Esophagus muscularis mucosa (tissue), 4 donors: Measurements from ENCODE around the gene GID4.

Experiments used
- CTCF ChIP-seq, 3 experiments: fragments of 200-600 bp in 2 of 3; fragments of 450-650 bp in 1 of 3; sonication (generic) in 2 of 3; IDR thresholded peaks; one replicate each; pipeline ENCODE4 v1.5.1; 2017 to 2019; ENCODE audit warnings: antibody characterized with exemption in 3 of 3, mild to moderate bottlenecking in 2 of 3, moderate library complexity in 1 of 3
- EP300 ChIP-seq: sonication (generic); formaldehyde crosslinking; IDR thresholded peaks from one replicate; pipeline ENCODE4 v1.6.1; 2017; ENCODE audit warnings: antibody characterized with exemption
- POLR2A ChIP-seq: fragments of 450-650 bp; IDR thresholded peaks from one replicate; pipeline ENCODE4 v1.6.1; 2017; ENCODE audit warnings: antibody characterized with exemption, moderate library complexity, mild to moderate bottlenecking, low read depth
- POLR2AphosphoS5 ChIP-seq, 2 donors: sonication (generic); formaldehyde crosslinking; IDR thresholded peaks; one replicate each; pipeline ENCODE4 v1.6.1; 2017; ENCODE audit warnings: antibody characterized with exemption in 2 of 2

- TF ChIP-seq CTCF (IDR thresholded peaks at IDR 0.05) (peak in 1 of 3 experiments; percentile 14), POLR2A (no peak), EP300 (no peak), POLR2AphosphoS5 (IDR thresholded peaks at IDR 0.05) (no peak)
Observed at GRCh38 chr17:18093616-18094408, 54.6 kb downstream of the GID4 start.
